Peyer's patch (tissue), 4 donors: ENCODE results near the gene FGF21. TPM values are rescaled to one million over a fixed set of nuclear protein-coding genes. Genes with fewer than 3 reads are reported as not detected.

Source experiments
- DNase-seq, 3 donors: peaks; one replicate each; pipeline ENCODE4 v3.0.0-alpha.2; 2017 to 2019
- H3K27ac ChIP-seq, 4 donors: fragments of 200-600 bp; sonication (generic); one replicate each; pipeline ENCODE4 v1.5.1; 2016 to 2019
- H3K27me3 ChIP-seq, 2 donors: fragments of 200-600 bp; sonication (generic); one replicate each; pipeline ENCODE4 v1.5.1; 2019
- H3K36me3 ChIP-seq, 3 donors: fragments of 200-600 bp; sonication (generic); one replicate each; pipeline ENCODE4 v1.5.1; 2016 to 2019
- H3K4me1 ChIP-seq, 4 donors: fragments of 200-600 bp; sonication (generic); one replicate each; pipeline ENCODE4 v1.5.1; 2016 to 2019
- H3K4me3 ChIP-seq, 4 donors: fragments of 200-600 bp; sonication (generic); 1 replicate in 3 of 4; 2 replicates in 1 of 4; pipeline ENCODE4 v1.5.1; 2016 to 2019; ENCODE audit warnings: mild to moderate bottlenecking in 1 of 4
- H3K9me3 ChIP-seq, 4 donors: fragments of 200-600 bp; sonication (generic); one replicate each; pipeline ENCODE4 v1.5.1; 2016 to 2019; ENCODE audit warnings: mild to moderate bottlenecking in 1 of 4
- POLR2A ChIP-seq, 2 donors: fragments of 450-650 bp; IDR thresholded peaks; one replicate each; pipeline ENCODE4 v1.5.1; 2017; ENCODE audit warnings: antibody characterized with exemption in 2 of 2, mild to moderate bottlenecking in 2 of 2, moderate library complexity in 2 of 2
- total RNA-seq, 4 donors: library from RNA; depleted of rRNA; stranded (reverse); fragments of >200 nt; gene quantifications; one replicate each; pipeline ENCODE4 v1.1.0, GENCODE V29; 2016
- TF ChIP-seq, protein P1 (sequence below), 6 experiments: fragments of 450-650 bp in 4 of 6; fragments of 200-600 bp in 2 of 6; sonication (generic) in 1 of 6; IDR thresholded peaks; one replicate each; pipeline ENCODE4 v1.5.1; 2017 to 2019; ENCODE audit warnings: antibody characterized with exemption in 6 of 6, mild to moderate bottlenecking in 3 of 6, moderate library complexity in 1 of 6

The FGF21 gene
- total RNA-seq, 4 donors from 2014 or later = not detected

DNA sequence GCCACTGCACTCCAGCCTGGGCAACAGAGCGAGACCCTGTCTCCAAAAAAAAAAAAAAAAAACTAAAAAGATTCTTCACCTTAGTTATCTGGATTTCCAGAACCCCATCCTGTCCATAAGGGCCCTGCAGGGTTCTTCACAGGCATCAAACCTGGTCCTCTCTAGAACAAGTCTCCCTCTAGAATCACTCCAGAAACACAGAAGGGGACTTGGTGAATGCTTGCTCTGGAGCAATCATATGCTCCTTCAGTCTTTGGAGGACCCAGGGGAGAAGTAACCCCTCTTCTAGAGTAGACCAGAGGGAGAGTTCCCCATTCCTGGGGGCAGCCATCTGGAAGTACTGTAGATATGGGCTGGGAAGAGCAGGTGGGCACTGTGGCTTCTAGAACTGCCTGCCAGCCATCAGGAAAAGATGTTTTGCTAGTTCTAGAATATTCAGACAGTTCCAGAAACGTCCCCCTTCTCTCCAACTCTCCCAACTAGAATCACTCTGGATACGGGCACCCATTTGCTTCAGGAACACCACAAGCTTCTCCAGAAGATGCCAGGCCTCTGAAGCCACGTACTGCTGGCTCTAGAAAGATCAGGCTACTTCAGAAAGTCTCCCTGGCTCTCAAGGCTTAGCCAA is 5.6 kb upstream of the FGF21 start:
- no peak for DNase-seq
- Histone ChIP-seq H3K27ac (no peak overlapping the region), H3K4me1 (peaks cover 0 to 17% (median 10%) of the 10 kb centered on the region in 4 donors), H3K27me3 (no peaks in the 10 kb centered on the region), H3K9me3 (no peaks in the 10 kb centered on the region), H3K36me3 (no peaks in the 10 kb centered on the region), H3K4me3 (no peak overlapping the region)
- TF ChIP-seq, protein P1, sequence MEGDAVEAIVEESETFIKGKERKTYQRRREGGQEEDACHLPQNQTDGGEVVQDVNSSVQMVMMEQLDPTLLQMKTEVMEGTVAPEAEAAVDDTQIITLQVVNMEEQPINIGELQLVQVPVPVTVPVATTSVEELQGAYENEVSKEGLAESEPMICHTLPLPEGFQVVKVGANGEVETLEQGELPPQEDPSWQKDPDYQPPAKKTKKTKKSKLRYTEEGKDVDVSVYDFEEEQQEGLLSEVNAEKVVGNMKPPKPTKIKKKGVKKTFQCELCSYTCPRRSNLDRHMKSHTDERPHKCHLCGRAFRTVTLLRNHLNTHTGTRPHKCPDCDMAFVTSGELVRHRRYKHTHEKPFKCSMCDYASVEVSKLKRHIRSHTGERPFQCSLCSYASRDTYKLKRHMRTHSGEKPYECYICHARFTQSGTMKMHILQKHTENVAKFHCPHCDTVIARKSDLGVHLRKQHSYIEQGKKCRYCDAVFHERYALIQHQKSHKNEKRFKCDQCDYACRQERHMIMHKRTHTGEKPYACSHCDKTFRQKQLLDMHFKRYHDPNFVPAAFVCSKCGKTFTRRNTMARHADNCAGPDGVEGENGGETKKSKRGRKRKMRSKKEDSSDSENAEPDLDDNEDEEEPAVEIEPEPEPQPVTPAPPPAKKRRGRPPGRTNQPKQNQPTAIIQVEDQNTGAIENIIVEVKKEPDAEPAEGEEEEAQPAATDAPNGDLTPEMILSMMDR (IDR thresholded peaks at IDR 0.05) = no peak
- TF ChIP-seq POLR2A (IDR thresholded peaks at IDR 0.05) = no peak

DNA sequence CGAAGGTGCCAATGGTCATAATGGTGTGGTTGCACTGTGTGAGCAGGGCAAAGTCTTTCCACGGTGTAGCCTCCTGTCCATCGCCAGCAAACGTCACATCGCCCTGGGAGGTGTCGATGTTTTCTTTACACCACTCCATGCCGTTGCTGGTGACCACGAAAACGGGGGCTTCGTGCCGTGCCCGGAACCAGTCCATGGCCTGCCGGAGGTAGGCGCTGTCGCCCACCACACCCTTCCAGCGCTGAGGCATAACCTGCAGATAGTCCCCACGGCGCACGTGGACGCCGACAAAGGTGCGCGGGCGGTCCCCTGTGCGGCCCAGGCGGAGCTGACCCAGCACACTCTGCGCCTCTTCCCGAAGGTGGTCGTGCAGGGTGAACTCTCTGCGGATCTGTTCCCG is 5.0 kb upstream of the FGF21 start:
- Histone ChIP-seq H3K36me3 (no peaks in the 10 kb centered on the region), H3K9me3 (no peaks in the 10 kb centered on the region), H3K27ac (no peak overlapping the region), H3K4me1 (peaks cover 0 to 17% (median 10%) of the 10 kb centered on the region in 4 donors), H3K27me3 (no peaks in the 10 kb centered on the region), H3K4me3 (no peak overlapping the region)
- no peak for DNase-seq
- TF ChIP-seq, protein P1 (IDR thresholded peaks at IDR 0.05) = no peak
- no peak for TF ChIP-seq POLR2A (IDR thresholded peaks at IDR 0.05)

DNA sequence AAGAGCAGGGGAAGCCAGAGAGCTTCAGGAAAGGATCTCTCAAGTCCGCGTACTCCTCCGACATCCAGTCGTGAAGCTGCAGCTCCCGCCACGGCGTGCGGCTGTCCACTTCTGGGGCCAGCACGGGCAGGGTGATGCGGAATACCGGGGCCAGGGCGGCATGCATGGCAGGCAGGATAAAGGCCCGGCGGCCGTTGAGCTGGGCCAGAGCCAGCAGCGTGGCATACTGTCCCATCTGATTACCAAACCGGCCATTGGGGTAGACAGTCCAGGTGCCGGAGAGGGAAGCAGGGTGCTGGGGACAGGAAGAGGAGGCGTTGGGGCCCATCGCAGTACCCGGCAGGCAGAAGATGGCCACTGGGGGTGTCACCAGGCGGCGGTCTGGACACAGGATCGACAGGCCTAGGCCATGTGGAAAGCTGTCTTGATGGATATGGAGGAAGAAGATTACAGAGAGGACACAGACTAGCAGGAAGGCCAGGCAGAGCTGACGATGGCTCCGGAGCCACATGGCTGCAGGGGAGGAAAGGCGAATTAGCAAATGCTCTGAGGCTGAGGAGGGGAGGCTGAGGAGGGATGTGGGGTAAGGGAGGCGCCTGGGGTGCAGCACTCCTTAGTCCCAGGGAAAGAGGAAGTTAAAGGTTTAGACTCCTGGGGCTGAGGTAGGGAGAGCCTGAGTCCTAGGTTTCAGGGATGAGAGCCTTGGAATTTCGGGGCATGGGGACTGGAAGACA is 4.4 kb upstream of the FGF21 start:
- no peak overlapping the region for H3K27ac ChIP-seq

DNA sequence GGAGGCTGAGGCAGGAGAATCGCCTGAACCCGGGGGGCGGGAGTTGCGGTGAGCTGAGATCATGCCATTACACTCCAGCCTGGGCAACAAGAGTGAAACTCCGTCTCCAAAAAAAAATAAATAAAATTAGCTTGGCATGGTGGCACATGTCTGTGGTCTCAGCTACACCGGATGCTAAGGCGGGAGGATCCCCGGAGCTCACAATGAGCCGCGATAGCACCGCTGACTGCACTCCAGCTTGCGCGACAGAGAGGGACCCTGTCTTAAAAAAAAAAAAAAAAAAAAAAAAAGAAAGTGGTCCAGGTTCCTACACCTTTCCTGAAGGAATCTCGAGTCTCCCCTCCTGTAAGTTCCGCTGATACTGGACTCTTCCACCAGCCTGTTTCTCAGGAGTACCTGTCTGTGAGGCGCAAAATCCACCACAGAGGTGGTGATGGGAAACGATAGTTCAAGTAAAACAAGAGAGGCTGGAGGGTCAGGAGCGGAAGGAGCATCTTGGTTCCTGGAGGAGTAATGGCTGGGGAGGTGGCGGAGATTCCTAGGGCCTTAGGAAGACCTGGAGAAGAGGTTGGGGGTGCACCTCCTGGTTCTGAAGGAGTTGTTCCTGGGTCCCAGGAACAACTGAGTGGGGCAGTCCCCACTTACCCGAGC is 3.4 kb upstream of the FGF21 start:
- Histone ChIP-seq H3K4me1 (peaks cover 0 to 17% (median 10%) of the 10 kb centered on the region in 4 donors), H3K27me3 (no peaks in the 10 kb centered on the region), H3K27ac (peak overlapping the region in 2 of 4 donors; percentile 36), H3K9me3 (no peaks in the 10 kb centered on the region), H3K4me3 (peak overlapping the region; percentile 13 to 50 (median 45)), H3K36me3 (no peaks in the 10 kb centered on the region)
- no peak for DNase-seq
- TF ChIP-seq POLR2A (IDR thresholded peaks at IDR 0.05) = no peak
- TF ChIP-seq, protein P1 (IDR thresholded peaks at IDR 0.05) = no peak

More for the DNA sequence above, 4.4 kb upstream of the FGF21 start:
- Histone ChIP-seq H3K4me1 (peaks cover 0 to 17% (median 10%) of the 10 kb centered on the region in 4 donors), H3K36me3 (no peaks in the 10 kb centered on the region), H3K27me3 (no peaks in the 10 kb centered on the region), H3K9me3 (no peaks in the 10 kb centered on the region), H3K4me3 (no peak overlapping the region)
- no peak for DNase-seq
- TF ChIP-seq, protein P1 (IDR thresholded peaks at IDR 0.05) = no peak
- no peak for TF ChIP-seq POLR2A (IDR thresholded peaks at IDR 0.05)

DNA sequence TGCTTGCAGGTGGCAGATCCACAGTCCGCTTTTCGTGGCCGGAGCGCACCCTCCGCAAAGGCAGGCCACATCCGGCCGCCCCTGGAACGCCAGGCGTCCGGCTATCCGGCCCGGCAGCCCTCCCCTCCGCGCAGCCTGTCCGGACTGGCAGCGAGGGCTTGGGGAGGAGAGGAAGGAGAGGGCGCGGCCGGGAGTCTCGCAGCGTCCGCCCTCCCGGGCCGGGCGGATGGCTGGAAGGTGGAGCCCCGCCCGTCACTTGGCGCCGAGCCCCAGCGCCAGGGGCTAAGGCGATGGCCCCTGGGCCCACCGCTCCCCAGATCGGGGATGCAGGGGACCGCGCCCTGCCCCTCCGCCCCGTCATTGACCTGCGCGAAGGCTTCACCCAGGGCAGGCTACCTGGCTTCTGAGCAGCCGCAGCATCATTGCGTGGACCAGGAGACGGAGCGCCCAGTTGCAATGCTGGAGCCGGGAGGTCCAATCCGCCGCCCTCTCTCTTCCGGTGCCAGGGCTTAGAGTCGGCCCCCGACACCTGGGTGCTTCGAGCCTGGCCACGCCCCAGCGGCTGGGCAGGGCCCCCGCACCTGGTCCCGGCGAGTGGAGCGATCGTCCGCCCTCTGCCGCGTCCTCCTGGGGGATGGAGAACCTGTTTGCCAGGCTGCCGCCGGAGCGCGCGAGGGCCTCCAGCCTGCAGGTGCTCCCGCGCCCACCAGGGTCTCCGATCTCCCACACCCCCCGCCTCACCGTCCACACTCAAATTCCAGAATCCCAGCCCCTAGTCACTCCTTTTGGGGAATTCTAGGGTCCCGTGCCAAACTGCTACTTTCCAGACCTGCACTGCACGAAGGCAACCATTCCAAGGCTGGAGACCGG is 2.6 kb upstream of the FGF21 start, which contains the start of gene FUT1:
FUT1 (minus strand) TSS at position 146 of the 870 bp plus-strand sequence. CDS start 1,360 bp downstream, outside the sequence.
- Histone ChIP-seq H3K27me3 (no peaks in the 10 kb centered on the region), H3K27ac (peak within 1 kb of the TSS in 2 of 4 donors; percentile 36), H3K9me3 (no peaks in the 10 kb centered on the region), H3K4me1 (peaks cover 0 to 17% (median 10%) of the 10 kb centered on the region in 4 donors), H3K36me3 (no peaks in the 10 kb centered on the region), H3K4me3 (peak within 1 kb of the TSS; percentile 13 to 50 (median 45))
- DNase-seq = peak; percentile 30 to 83 (median 80)
- no peak for TF ChIP-seq POLR2A (IDR thresholded peaks at IDR 0.05)
- TF ChIP-seq, protein P1 (IDR thresholded peaks at IDR 0.05) = peak in 2 of 6 experiments; percentile 9 to 10
